Astrocyte of the cerebellum (primary cell): ENCODE data around the gene KRT27.

Experiments
- DNase-seq: peaks from one replicate; pipeline ENCODE4 v3.0.0-alpha.2; 2011; ENCODE audit warnings: low read depth
- H3K4me3 ChIP-seq: 2 replicates; pipeline ENCODE4 v1.5.1; 2011; ENCODE audit warnings: mild to moderate bottlenecking, low read depth, low read length, moderate library complexity
- CTCF ChIP-seq: IDR thresholded peaks from 2 replicates; pipeline ENCODE4 v1.5.1; 2012; ENCODE audit warnings: low read length, low read depth, moderate library complexity, mild to moderate bottlenecking; ENCODE audit errors: missing control alignments
- in situ Hi-C: cut with HindIII; loops from 2 replicates; pipeline ENCODE4 v1.10.0; 2017; ENCODE audit warnings: low sequenced_read_pairs

The KRT27 gene

GRCh38 chr17:40765657-40766056 is 16.7 kb downstream of the KRT27 start:
- in situ Hi-C loops: no loop called here
- TF ChIP-seq CTCF: no peak
- H3K4me3 ChIP-seq: no peak overlapping the region
- no peak for DNase-seq

GRCh38 chr17:40763752-40764151 is 18.6 kb downstream of the KRT27 start:
- in situ Hi-C loops: no loop called here

GRCh38 chr17:40760105-40761016 is 22.0 kb downstream of the KRT27 start:
- no peak overlapping the region for H3K4me3 ChIP-seq
- TF ChIP-seq CTCF: no peak
- in situ Hi-C loops: no loop called here
- no peak for DNase-seq

More at GRCh38 chr17:40763752-40764151, 18.6 kb downstream of the KRT27 start:
- no peak overlapping the region for H3K4me3 ChIP-seq
- no peak for DNase-seq
- TF ChIP-seq CTCF: no peak

- TF ChIP-seq CTCF: no peak
- no peak for DNase-seq
- in situ Hi-C loops: no loop called here
- no peak within 1 kb of the TSS for H3K4me3 ChIP-seq
These were observed 27.1 kb downstream of the KRT27 start, which contains the start of gene KRT25 for GRCh38 chr17:40755231-40755630. Gene KRT25 (minus strand): TSS chr17:40755331. CDS start chr17:40755271, 60 bp downstream.

- no peak for TF ChIP-seq CTCF
- no peak overlapping the region for H3K4me3 ChIP-seq
- DNase-seq: no peak
- in situ Hi-C loops: no loop called here
These were observed 28.5 kb downstream of the KRT27 start for GRCh38 chr17:40753804-40754203.

GRCh38 chr17:40751065-40751464 is 31.3 kb downstream of the KRT27 start:
- DNase-seq: no peak
- TF ChIP-seq CTCF: no peak
- in situ Hi-C loops: no loop called here
- no peak overlapping the region for H3K4me3 ChIP-seq
